Stimulated activated CD4-positive, alpha-beta T cell treated with anti-CD3 and anti-CD28 coated beads, Interleukin-1b, Interleukin-23, amount 100 ng/mL, for 4 hours (primary cell): ENCODE results near the gene LENEP.

Experiments used
- DNase-seq, 2 donors: peaks; one replicate each; pipeline ENCODE4 v3.0.0-alpha.2; 2020; ENCODE audit warnings: low read depth in 2 of 2

Gene LENEP

GRCh38 chr1:154998818-154999570 lies 5.6 kb downstream of the LENEP start:
- DNase-seq = peak; percentile 69 to 72

GRCh38 chr1:154999571-155000410 lies 6.4 kb downstream of the LENEP start:
- peak in 1 of 2 donors; percentile 59 for DNase-seq

GRCh38 chr1:155000411-155000725 lies 7.0 kb downstream of the LENEP start:
- DNase-seq = no peak

DNA sequence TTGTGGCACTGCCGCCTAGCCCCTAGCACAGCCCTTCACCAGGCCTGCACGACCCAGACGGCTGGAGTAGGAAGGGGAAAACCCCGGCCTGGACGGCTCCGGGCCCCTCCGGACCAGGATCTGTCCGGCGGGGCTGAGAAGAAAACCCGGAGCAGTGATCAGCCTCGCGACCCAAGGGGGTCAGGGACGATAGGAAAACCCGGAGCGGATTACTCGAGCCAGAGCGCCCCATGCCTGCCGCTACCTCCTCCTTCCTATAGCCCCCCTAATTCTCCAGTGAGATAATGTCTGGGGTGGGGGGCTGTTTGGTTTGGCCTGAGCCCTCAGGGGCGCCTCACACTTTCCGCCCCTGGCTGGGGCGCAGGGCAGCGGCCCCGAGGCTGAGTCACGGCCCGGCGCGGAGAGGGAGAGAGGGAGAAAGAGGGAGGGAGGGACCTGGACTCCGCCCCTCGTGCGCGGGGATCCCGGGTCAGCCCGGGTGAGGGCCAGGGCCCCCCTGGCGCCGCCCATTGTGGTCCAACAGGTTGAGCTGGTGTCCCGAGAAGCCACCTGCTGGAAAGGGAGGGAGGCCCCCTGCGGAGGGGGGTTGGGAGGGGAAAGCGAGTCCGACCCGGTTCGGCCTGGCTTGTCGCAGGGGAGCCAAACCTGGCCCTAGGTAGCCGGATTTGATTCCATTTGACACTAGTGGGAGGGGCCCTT lies 7.5 kb downstream of the LENEP start:
- peak; percentile 56 to 76 for DNase-seq

- DNase-seq = no peak
Observed at GRCh38 chr1:155001425-155001674, 8.0 kb downstream of the LENEP start.

DNA sequence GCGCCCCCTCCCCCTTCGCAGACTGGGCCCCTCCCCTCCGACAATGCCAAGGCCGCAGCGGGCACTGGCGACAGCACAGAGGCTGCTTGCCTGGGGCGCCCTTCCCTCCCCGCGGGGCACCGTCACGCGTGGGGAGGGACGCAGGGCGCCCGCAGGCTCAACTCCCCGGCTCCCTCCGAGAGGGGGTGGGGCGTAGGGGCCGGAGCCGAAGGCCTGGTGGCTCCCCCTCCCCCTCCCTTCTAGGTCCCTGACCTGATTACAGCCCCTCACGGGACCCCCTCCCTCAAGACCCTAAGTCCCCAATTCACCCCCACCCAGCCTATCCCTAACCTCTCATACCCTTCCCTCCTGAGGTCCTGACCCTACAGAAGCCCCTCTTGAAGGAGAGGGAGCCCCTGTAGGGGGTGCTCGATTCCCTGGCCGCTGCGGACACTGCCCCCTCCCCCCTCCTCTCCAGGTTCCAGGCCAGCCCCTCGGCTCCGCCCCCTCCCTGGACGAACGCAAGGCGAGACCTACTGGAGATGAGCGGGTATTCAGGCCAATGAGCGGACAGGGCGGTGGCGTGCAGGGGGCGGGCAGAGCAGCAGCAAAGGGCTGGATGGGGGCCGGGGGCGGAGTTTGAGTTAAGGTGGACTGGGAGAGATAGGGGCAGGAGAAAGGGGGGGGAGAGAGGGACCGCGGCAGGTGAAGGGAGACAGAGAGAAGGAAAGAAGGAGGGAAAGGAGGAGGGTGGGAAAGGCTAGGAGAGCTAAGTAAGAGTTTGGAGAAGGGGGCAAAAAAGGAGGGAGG lies 8.5 kb downstream of the LENEP start:
- DNase-seq = peak; percentile 97 to 98

GRCh38 chr1:155002464-155003226 lies 9.3 kb downstream of the LENEP start, which contains the start of gene ZBTB7B:
Gene ZBTB7B, plus strand, starts transcription at chr1:155002802. Its CDS starts 11,859 bp downstream, at chr1:155014661.
- DNase-seq = no peak

- no peak for DNase-seq
Observed at GRCh38 chr1:155003227-155003765, 9.9 kb downstream of the LENEP start.

GRCh38 chr1:155003766-155004351 lies 10.5 kb downstream of the LENEP start:
- no peak for DNase-seq

DNA sequence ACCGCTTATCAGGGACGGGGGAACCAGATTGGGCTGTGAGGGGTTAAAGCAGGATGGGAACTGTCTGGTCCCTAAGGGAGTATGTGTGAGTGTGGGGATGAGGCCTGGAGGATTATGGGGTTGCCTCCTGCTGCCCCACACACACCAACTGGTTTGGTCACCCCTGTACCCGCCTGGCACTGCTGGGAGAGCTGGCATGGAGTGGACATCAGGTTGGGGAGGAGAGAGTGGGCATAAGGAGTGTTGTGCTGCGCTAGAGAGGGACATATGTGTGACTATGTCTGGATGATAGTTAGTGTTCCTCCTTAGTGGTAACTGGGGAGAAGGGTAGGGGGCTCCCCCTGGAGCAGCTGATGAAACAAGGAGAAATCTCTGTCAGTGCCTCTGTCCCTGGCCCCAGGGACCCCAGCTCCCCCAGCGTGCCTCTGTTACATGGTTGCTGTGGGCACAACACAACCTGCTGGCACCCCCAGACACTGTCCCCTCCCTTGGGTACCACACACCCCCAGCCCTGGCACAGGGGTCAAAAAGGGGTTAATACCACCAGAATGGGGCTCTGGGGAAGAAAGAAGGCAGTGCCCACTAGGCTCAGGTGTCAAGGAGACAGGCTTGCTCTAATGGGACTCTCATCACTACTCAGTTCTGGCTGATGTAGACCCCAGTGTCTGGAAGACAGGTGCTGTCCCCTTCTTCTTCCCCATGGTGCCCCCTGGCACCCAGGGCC lies 11.1 kb downstream of the LENEP start:
- no peak for DNase-seq

- no peak for DNase-seq
Observed at GRCh38 chr1:155005076-155006011, 12.0 kb downstream of the LENEP start.

DNA sequence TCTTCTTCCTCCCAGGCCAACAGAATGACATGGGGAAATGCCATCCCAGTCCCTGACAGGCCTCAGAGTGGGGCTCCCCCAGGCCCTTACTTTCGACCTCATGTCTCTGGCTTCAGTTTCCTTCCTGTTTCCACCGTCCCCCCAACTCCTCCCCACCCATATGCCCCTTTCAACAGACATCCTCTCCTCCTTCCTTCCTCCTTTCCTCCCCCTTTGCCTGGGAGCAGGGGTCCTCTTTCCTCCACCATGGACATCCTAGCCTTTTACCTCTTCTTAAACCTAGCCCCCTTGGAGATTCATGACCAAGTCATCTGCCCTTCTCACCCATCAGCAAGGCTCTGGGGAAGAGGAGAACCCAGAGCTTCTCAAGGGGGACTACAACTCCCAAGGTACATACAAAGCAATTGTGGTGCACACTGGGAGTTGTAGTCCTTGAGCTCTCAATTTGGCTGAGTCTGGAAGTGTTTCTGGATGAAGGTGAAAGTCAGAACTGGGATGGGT lies 13.3 kb downstream of the LENEP start:
- no peak for DNase-seq

GRCh38 chr1:155007251-155007828 lies 14.0 kb downstream of the LENEP start:
- no peak for DNase-seq

DNA sequence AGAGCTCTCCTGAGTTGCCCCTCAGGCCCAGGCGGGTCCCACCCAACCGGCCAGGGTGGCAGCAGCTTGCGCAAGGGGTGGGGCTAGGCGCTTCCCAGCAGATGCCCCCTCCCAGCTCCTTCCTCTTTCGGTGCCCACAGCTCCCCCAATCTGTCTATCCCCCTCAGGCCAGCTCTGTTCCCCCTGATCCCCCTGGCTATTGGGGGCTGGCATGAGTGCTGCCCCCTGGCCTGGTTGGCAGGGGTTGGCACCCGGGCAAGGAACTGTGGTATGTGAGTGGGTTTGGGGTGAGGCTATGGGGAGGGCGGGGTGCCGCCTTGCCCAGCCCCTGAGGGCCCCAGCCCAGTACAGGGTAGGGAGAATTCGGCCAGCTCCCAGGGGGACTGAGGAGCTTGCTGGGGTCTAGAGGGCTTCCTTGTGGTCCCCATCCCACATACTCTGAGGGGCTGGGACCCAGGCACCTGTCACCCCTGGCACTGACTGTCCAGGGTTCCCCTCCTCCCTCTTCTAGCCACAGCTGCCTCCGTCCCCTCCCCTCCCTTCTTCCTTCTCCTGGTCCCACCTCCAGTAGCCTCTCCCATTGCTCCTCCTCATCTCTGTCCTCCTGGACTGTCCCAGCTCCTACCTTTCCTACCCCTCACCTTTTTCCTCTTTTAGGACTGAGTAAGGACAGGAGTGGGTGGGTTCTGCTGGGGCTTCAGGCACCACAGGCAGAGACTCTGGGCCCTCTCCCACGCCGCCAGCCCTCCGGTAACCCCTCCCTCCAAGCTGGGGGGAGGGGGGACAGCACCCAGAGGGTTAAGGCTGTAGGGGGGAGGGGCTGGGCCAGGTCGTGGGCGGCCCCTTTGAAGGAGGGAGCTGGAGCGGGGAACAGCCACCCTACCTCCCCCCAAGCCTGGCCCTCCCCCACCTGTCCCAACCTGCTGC lies 14.9 kb downstream of the LENEP start:
- peak; percentile 60 to 72 for DNase-seq

- DNase-seq = no peak
Observed at GRCh38 chr1:155009221-155009711, 15.9 kb downstream of the LENEP start.

DNA sequence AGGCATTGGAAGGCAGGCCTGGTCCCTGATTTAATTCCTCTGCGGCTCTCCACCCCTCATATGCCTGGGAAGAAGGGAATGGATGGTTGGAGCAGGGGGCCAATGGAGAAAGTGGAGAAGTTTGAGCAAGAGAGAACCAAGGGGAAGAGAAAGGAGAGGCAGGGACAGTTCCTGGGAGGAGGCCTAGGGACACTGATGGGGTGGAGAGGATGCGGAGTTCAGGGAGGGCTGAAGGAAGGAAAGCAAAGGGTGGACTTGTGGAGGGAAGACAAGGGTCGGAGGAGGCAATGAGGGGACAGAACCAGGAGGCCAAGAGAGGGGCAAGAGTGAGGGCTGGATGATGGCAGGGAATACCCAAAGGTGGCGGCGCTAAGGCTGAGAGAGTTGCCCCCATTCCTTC lies 16.4 kb downstream of the LENEP start:
- DNase-seq = no peak
